ENCODE results near the gene PTPRG.

GRCh38 chr3:61602466-61602865 is 41.1 kb downstream of the PTPRG start:
- no peak for TF ChIP-seq CTCF (IDR thresholded peaks at IDR 0.05)
- no peak for TF ChIP-seq POLR2A (IDR thresholded peaks at IDR 0.05)

Measured in body of pancreas (tissue), 4 donors.